ENCODE measurements around the gene ZNF362.

The ZNF362 gene

GRCh38 chr1:33273961-33274371, 17.7 kb downstream of the ZNF362 start:
- Histone ChIP-seq H3K27ac (no peak overlapping the region), H3K9me3 (replicated peaks in 1 of 11) (no peaks in the 10 kb centered on the region), H3K4me1 (peaks cover 0 to 30% (median 18%) of the 10 kb centered on the region in 10 experiments; a peak in 12 of 20 replicates), H3K4me3 (no peak overlapping the region), H3K4me2 (no peak overlapping the region), H3K9ac (no peak overlapping the region), H4K20me1 (peaks cover 58 to 92% (median 77%) of the 10 kb centered on the region in 11 experiments; a peak in 21 of 22 replicates), H3K27me3 (no peaks in the 10 kb centered on the region), H3K36me3 (peaks cover 62 to 98% (median 84%) of the 10 kb centered on the region in 11 experiments)
- no peak for TF ChIP-seq Cebpa-rat (IDR thresholded peaks at IDR 0.05)

GRCh38 chr1:33274446-33274845, 18.2 kb downstream of the ZNF362 start:
- peaks cover 56 to 87% (median 72%) of the 10 kb centered on the region in 11 experiments; a peak in 21 of 22 replicates for H4K20me1 ChIP-seq
- H3K4me2 ChIP-seq: no peak overlapping the region
- TF ChIP-seq Cebpa-rat (IDR thresholded peaks at IDR 0.05): no peak
- peaks cover 0 to 30% (median 18%) of the 10 kb centered on the region in 10 experiments; a peak in 12 of 20 replicates for H3K4me1 ChIP-seq
- no peak overlapping the region for H3K9ac ChIP-seq
- no peak overlapping the region for H3K4me3 ChIP-seq
- H3K36me3 ChIP-seq: peaks cover 61 to 98% (median 84%) of the 10 kb centered on the region in 11 experiments
- H3K27me3 ChIP-seq: no peaks in the 10 kb centered on the region
- H3K9me3 ChIP-seq (replicated peaks in 1 of 11): no peaks in the 10 kb centered on the region
- no peak overlapping the region for H3K27ac ChIP-seq

GRCh38 chr1:33275195-33275594, 18.9 kb downstream of the ZNF362 start:
- H4K20me1 ChIP-seq: peaks cover 50 to 79% (median 65%) of the 10 kb centered on the region in 11 experiments; a peak in 21 of 22 replicates
- no peaks in the 10 kb centered on the region for H3K9me3 ChIP-seq (replicated peaks in 1 of 11)
- H3K4me3 ChIP-seq: no peak overlapping the region
- no peak overlapping the region for H3K9ac ChIP-seq
- TF ChIP-seq Cebpa-rat (IDR thresholded peaks at IDR 0.05): no peak
- peaks cover 63 to 98% (median 86%) of the 10 kb centered on the region in 11 experiments for H3K36me3 ChIP-seq
- H3K27ac ChIP-seq: no peak overlapping the region
- H3K4me2 ChIP-seq: no peak overlapping the region
- peaks cover 0 to 27% (median 18%) of the 10 kb centered on the region in 10 experiments; a peak in 12 of 20 replicates for H3K4me1 ChIP-seq
- no peaks in the 10 kb centered on the region for H3K27me3 ChIP-seq

- H4K20me1 ChIP-seq: peaks cover 44 to 79% (median 58%) of the 10 kb centered on the region in 11 experiments; a peak in 21 of 22 replicates
- H3K36me3 ChIP-seq: peaks cover 63 to 98% (median 86%) of the 10 kb centered on the region in 11 experiments
- H3K4me2 ChIP-seq: no peak overlapping the region
- H3K4me3 ChIP-seq: no peak overlapping the region
- no peak overlapping the region for H3K9ac ChIP-seq
- no peaks in the 10 kb centered on the region for H3K9me3 ChIP-seq (replicated peaks in 1 of 11)
- no peak for TF ChIP-seq Cebpa-rat (IDR thresholded peaks at IDR 0.05)
- peaks cover 0 to 21% (median 13%) of the 10 kb centered on the region in 10 experiments; a peak in 12 of 20 replicates for H3K4me1 ChIP-seq
- H3K27ac ChIP-seq: no peak overlapping the region
- H3K27me3 ChIP-seq: no peaks in the 10 kb centered on the region
Observed at GRCh38 chr1:33275706-33276572, 19.6 kb downstream of the ZNF362 start.

GRCh38 chr1:33276573-33277298, 20.4 kb downstream of the ZNF362 start:
- H3K27me3 ChIP-seq: no peaks in the 10 kb centered on the region
- H3K9ac ChIP-seq: no peak overlapping the region
- TF ChIP-seq Cebpa-rat (IDR thresholded peaks at IDR 0.05): no peak

GRCh38 chr1:33277488-33278084, 21.3 kb downstream of the ZNF362 start:
- no peaks in the 10 kb centered on the region for H3K27me3 ChIP-seq
- peaks cover 75 to 99% (median 89%) of the 10 kb centered on the region in 11 experiments for H3K36me3 ChIP-seq
- H3K9ac ChIP-seq: no peak overlapping the region
- H3K4me1 ChIP-seq: peaks cover 0 to 4% (median 0%) of the 10 kb centered on the region in 10 experiments; a peak in 7 of 20 replicates
- no peak overlapping the region for H3K4me3 ChIP-seq
- H3K4me2 ChIP-seq: no peak overlapping the region
- H3K27ac ChIP-seq: no peak overlapping the region
- TF ChIP-seq Cebpa-rat (IDR thresholded peaks at IDR 0.05): no peak
- no peaks in the 10 kb centered on the region for H3K9me3 ChIP-seq (replicated peaks in 1 of 11)
- H4K20me1 ChIP-seq: peaks cover 28 to 74% (median 46%) of the 10 kb centered on the region in 11 experiments; a peak in 20 of 22 replicates

More at GRCh38 chr1:33276573-33277298, 20.4 kb downstream of the ZNF362 start:
- no peak overlapping the region for H3K4me2 ChIP-seq
- no peak overlapping the region for H3K27ac ChIP-seq
- H4K20me1 ChIP-seq: peaks cover 37 to 79% (median 52%) of the 10 kb centered on the region in 11 experiments; a peak in 21 of 22 replicates
- H3K4me3 ChIP-seq: no peak overlapping the region
- no peaks in the 10 kb centered on the region for H3K9me3 ChIP-seq (replicated peaks in 1 of 11)
- peaks cover 67 to 98% (median 86%) of the 10 kb centered on the region in 11 experiments for H3K36me3 ChIP-seq
- peaks cover 0 to 13% (median 5%) of the 10 kb centered on the region in 10 experiments; a peak in 10 of 20 replicates for H3K4me1 ChIP-seq

GRCh38 chr1:33280091-33280661, 23.9 kb downstream of the ZNF362 start:
- Histone ChIP-seq H3K27me3 (no peaks in the 10 kb centered on the region), H3K9ac (no peak overlapping the region), H3K4me1 (no peaks in the 10 kb centered on the region; a peak in 1 of 20 replicates), H3K4me2 (no peak overlapping the region), H3K9me3 (replicated peaks in 1 of 11) (no peaks in the 10 kb centered on the region), H3K4me3 (no peak overlapping the region), H3K36me3 (peaks cover 86 to 100% (median 94%) of the 10 kb centered on the region in 11 experiments), H4K20me1 (peaks cover 2 to 48% (median 20%) of the 10 kb centered on the region in 11 experiments; a peak in 16 of 22 replicates), H3K27ac (no peak overlapping the region)
- no peak for TF ChIP-seq Cebpa-rat (IDR thresholded peaks at IDR 0.05)

- no peak overlapping the region for H3K4me3 ChIP-seq
- peaks cover 85 to 100% (median 97%) of the 10 kb centered on the region in 11 experiments for H3K36me3 ChIP-seq
- no peak overlapping the region for H3K9ac ChIP-seq
- no peak for TF ChIP-seq Cebpa-rat (IDR thresholded peaks at IDR 0.05)
- peaks cover 0 to 34% (median 11%) of the 10 kb centered on the region in 11 experiments; a peak in 11 of 22 replicates for H4K20me1 ChIP-seq
- no peak overlapping the region for H3K27ac ChIP-seq
- H3K27me3 ChIP-seq: no peaks in the 10 kb centered on the region
- H3K9me3 ChIP-seq (replicated peaks in 1 of 11): no peaks in the 10 kb centered on the region
- peaks cover 0 to 3% (median 0%) of the 10 kb centered on the region in 10 experiments; a peak in 3 of 20 replicates for H3K4me1 ChIP-seq
- H3K4me2 ChIP-seq: no peak overlapping the region
Observed at GRCh38 chr1:33281554-33282303, 25.4 kb downstream of the ZNF362 start.
